HUES48 (cell line): ENCODE data around the gene ATAD3B.
"Not testable (repeated sequence)": the region's sequence is repeated elsewhere in the genome, so short reads cannot be mapped to it uniquely, and the experiment has no call there.

Source experiments
- H3K27ac ChIP-seq: one replicate; pipeline ENCODE4 v1.7.0; 2013; ENCODE audit warnings: low read depth, low read length, inconsistent platforms
- H3K27me3 ChIP-seq: 2 replicates; pipeline ENCODE4 v1.6.1; 2013; ENCODE audit warnings: mild to moderate bottlenecking, low read length; ENCODE audit not compliant: control insufficient read depth, insufficient read depth
- H3K36me3 ChIP-seq: 2 replicates; pipeline ENCODE4 v1.6.1; 2013; ENCODE audit warnings: low read length; ENCODE audit not compliant: control insufficient read depth, insufficient read depth
- H3K4me1 ChIP-seq: 2 replicates; pipeline ENCODE4 v1.6.1; 2013; ENCODE audit warnings: mild to moderate bottlenecking, low read length; ENCODE audit not compliant: control insufficient read depth, insufficient read depth
- H3K4me3 ChIP-seq: 2 replicates; pipeline ENCODE4 v1.5.1; 2013; ENCODE audit warnings: mild to moderate bottlenecking, low read depth, low read length
- H3K9ac ChIP-seq: 2 replicates; pipeline ENCODE4 v1.6.1; 2013; ENCODE audit warnings: mild to moderate bottlenecking, low read depth, low read length, moderate library complexity
- H3K9me3 ChIP-seq: 2 replicates; pipeline ENCODE4 v1.6.1; 2013; ENCODE audit warnings: low read length; ENCODE audit not compliant: control insufficient read depth, insufficient read depth

ATAD3B gene

DNA sequence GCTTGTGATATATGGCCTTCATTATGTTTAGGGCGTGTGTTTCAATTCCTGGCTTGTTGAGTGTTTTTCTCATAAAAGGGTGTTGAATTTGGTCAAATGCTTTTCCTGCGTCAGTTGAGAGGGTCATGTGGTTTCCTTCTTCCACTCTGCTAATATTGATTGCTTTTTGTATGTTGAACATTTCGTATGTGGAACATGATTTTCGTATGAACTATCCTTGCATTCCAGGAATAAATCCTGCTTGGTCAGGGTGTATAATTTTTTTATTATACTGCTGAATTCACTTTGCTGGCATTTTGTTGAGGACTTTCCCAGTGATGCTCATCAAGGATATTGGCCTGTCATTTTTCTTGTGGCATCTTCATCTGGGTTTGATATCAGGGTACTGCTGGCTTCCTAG is 35.7 kb downstream of the ATAD3B start:
- no peak overlapping the region for H3K27ac ChIP-seq
- no peaks in the 10 kb centered on the region for H3K4me1 ChIP-seq
- H3K9me3 ChIP-seq, result no peaks in the 10 kb centered on the region
- no peaks in the 10 kb centered on the region for H3K36me3 ChIP-seq
- no peak overlapping the region for H3K4me3 ChIP-seq
- no peak overlapping the region for H3K9ac ChIP-seq
- no peaks in the 10 kb centered on the region for H3K27me3 ChIP-seq

DNA sequence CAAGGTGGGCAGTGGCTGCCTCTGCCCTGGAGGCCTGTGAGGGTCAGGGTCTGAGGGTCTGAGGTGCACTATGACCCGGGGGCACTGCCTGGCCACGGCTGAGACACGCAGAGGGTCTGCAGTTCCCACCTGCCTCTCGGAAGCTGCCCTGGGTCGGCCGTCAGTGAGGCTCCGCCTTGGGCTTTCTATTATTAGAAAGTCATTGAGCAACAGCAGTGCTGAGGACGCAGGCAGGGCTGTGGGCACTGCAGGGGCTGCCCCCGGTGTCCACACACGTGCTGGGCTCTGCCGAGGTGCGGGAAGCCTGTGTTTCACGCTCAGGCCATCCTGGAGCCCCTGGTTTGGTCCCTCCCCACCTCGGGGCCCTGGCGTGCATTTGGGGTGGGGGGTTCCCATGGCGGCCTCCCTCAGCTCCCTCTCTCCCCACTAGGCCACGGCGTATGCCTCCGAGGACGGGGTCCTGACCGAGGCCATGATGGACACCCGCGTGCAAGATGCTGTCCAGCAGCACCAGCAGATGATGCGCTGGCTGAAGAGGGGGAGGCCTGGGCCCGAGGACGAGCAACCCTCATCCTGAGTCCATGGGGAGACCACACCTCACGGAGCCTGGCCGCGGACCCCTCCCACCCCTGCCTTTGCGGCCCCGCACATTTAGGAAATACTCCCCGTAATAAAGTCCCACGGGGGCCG is 37.4 kb downstream of the ATAD3B start:
- not testable (repeated sequence) for H3K36me3 ChIP-seq, H3K4me1 ChIP-seq, H3K4me3 ChIP-seq, H3K9me3 ChIP-seq, H3K9ac ChIP-seq, H3K27me3 ChIP-seq, H3K27ac ChIP-seq

DNA sequence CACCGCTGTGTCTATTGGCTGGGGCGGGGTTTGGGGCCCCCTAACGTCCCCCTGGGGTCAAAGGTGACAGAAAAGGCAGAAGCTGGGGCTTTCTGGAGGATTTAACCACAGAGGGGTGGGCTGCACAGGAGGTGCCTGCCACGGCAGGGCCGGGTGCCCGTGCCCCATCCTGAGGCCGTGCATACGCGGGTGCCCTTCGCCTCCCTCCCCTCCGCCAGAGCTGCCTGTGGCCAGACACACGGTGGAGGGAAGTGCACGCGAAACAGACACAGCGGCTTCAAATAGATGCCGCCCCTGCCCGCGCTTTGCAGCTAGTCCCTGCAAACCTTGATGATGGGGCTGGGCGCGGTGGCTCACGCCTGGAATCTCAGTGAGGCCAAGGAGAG is 37.9 kb downstream of the ATAD3B start:
- H3K9ac ChIP-seq, H3K27me3 ChIP-seq, H3K9me3 ChIP-seq, H3K36me3 ChIP-seq, H3K27ac ChIP-seq, H3K4me3 ChIP-seq, H3K4me1 ChIP-seq: not testable (repeated sequence)

DNA sequence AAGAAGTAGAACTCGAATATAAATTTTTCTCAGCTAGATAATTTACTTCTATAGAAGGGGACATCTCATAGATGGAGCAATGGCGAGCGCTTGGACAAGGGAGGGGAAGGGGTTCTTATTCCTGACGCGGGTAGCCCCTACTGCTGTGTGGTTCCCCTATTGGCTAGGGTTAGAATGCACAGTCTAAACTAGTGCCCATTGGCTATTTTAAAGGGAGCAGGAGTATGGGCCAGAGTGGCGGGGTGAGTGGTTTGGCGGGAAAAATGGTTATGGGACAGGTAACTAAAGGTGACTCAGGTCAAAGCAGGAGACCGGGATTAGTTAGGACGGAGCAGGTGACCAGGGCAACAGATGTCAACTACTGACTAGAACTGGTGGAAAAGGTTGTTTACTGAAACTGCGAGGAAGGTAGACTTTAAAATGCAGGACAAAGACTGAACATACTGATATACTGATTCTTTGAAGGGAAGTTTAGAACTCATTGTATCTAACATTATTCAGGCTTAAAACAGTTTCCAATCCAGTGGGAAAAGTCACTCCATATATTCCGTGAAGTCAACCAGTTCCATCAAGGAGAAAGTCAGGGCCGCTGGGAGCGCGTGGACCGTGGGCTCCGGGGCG is 39.5 kb downstream of the ATAD3B start:
- no peaks in the 10 kb centered on the region for H3K27me3 ChIP-seq
- no peaks in the 10 kb centered on the region for H3K9me3 ChIP-seq
- peaks cover 5% of the 10 kb centered on the region; the same call in 1 of the 2 replicates for H3K36me3 ChIP-seq
- H3K4me3 ChIP-seq, result peak overlapping the region; percentile 88
- H3K9ac ChIP-seq, result peak overlapping the region; percentile 90
- H3K4me1 ChIP-seq, result no peaks in the 10 kb centered on the region
- H3K27ac ChIP-seq, result peak overlapping the region; percentile 94

DNA sequence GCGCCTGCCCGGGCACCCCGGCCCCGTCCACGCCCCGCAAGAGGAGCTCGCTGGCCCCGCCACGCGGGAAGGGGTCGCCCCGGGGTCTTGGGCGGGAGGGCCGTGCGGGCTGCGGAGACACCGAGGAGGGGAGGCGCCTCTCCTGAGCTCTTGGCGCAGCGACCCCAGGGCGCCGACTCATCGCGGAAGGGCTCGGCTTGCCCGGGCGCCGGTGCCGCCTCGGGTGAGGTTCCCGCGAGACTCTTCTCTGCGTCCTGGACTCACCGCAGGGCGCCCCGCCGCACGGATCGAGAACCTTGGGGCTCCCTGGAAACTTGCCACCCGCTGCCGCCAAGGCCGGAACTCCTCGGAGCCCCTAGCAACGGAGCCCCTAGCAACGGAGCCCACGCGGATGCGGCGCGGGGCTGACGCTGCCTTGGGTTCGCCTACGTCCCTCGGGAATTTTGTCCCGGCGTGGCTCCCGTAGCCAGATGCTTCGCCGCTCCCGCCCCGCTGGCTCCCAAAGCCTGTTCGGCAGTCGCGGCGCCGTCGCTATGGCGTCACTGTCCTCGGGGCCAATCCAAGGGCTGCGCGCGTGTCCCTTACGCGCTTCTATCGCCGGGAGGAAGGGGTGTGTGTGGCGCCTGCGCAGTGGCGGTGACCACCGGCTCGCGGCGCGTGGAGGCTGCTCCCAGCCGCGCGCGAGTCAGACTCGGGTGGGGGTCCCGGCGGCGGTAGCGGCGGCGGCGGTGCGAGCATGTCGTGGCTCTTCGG is 40.1 kb downstream of the ATAD3B start, which contains the start of gene ATAD3A:
Gene ATAD3A (plus strand): TSS at position 630 of the 753 bp plus-strand sequence. CDS start 107 bp downstream, at position 737.
- H3K4me3 ChIP-seq, result peak within 1 kb of the TSS; percentile 88
- H3K36me3 ChIP-seq, result peaks cover 10% of the 10 kb centered on the region
- H3K4me1 ChIP-seq, result no peaks in the 10 kb centered on the region
- H3K9me3 ChIP-seq, result no peaks in the 10 kb centered on the region
- peak within 1 kb of the TSS; percentile 94 for H3K27ac ChIP-seq
- H3K27me3 ChIP-seq, result no peaks in the 10 kb centered on the region
- peak within 1 kb of the TSS; percentile 90 for H3K9ac ChIP-seq

DNA sequence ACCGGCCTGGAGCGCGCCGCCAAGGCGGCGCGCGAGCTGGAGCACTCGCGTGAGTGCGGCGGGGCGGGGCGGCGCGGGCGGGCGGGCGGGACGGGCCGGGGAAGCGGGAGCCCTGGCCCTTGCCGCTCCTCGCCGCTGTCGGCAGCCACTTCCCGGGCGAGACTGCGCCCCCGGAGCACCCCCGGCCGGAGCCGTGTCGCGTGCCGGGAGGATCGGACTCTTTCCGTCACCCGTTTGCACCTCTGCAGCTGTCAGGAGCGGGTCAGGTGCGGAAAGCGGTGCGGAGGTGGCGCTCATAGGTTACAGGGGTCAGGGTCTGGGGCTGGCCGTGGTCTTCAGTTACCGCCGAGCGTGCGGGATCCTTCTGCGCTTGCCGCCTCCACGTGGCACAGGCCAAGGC is 40.9 kb downstream of the ATAD3B start:
- H3K27me3 ChIP-seq, H3K9me3 ChIP-seq, H3K27ac ChIP-seq, H3K4me1 ChIP-seq, H3K9ac ChIP-seq: not testable (repeated sequence)
- H3K4me3 ChIP-seq, result peak overlapping the region; percentile 88
- peaks cover 13% of the 10 kb centered on the region for H3K36me3 ChIP-seq

DNA sequence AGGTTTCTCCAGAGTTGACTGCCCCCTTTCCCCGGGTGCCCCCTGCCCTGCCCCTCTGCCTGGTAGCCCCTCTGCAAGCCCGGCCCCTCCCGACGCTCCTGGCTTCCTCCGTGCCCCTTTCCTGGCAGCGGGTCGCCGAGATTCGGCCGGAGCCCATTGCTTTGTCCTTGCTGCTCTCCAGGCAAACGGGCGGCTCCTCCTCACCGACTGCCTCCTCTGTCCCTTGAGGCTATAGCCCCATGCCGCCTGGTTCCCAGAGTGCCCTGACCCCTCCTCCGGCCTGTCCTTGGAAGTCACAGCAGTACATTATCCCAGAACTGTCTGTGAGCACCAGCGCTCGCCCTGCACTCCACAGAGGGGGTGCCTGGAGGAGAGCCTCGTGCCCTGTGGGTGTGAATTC is 42.1 kb downstream of the ATAD3B start:
- not testable (repeated sequence) for H3K27ac ChIP-seq, H3K9ac ChIP-seq, H3K9me3 ChIP-seq, H3K4me3 ChIP-seq, H3K4me1 ChIP-seq, H3K27me3 ChIP-seq
- peaks cover 20% of the 10 kb centered on the region for H3K36me3 ChIP-seq

DNA sequence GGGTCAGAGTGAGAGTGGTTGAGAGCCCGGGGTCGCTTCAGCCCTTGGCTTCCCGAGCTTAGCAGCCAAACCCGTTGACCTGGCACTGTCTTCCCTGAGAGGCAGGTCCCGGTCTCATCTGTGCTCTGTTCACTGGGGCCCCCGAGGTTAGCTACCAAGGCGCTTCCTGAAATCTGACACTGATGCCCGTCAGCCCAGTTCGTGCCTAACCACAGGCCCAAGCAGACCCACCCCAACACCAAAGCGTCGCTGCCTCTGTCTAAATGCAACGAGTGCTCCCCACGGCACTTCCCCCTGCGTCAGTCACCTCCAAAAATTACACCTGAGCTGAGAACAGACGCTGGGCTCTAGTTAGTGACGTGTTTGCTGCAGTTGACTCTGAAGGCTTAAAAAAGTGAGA is 42.8 kb downstream of the ATAD3B start:
- not testable (repeated sequence) for H3K27me3 ChIP-seq, H3K27ac ChIP-seq, H3K9ac ChIP-seq, H3K4me3 ChIP-seq, H3K4me1 ChIP-seq, H3K9me3 ChIP-seq
- peaks cover 20% of the 10 kb centered on the region for H3K36me3 ChIP-seq

DNA sequence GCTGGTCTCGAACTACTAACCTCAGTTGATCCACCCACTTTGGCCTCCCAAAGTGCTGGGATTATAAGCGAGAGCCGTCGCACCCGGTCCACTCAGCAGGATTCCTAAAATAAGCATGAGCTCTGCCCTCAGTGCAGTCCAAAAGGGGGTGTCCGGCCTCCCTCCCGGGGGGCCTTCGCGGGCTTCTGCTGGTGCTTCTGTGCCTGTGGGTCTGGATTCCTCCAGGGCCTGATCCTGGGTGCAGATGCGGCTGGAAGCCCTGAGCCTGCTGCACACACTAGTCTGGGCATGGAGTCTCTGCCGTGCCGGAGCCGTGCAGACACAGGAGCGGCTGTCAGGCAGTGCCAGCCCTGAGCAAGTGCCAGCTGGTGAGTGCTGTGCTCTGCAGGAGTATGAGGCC is 45.4 kb downstream of the ATAD3B start:
- H3K9me3 ChIP-seq, H3K4me1 ChIP-seq, H3K27ac ChIP-seq, H3K27me3 ChIP-seq, H3K4me3 ChIP-seq, H3K9ac ChIP-seq: not testable (repeated sequence)
- H3K36me3 ChIP-seq, result peaks cover 36% of the 10 kb centered on the region

DNA sequence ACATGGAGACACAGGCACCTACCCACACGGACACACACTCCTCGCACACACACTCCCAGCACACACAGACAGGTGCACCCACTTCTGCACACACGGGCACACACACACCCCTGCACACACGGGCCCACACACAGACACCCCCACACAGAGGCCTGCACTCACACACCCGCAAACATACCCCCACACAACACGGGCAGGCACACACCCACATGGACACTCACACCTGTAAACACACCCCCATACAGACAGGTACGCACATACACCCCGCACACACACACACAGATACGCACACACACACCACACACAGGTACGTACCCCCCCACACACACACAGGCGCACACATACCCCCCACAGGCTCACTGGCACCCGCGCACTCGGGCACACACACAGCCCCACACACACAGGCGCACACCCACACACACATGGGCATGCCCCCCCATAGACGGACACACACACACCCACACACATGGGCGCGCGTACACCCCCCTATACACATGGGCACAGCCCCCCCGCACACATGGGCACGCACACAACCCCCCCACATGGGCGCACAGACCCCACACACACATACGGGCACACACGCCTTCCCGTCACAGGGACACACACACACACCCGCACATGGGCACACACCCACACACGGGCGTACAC is 46.5 kb downstream of the ATAD3B start:
- no peak overlapping the region for H3K27ac ChIP-seq
- H3K9ac ChIP-seq, result no peak overlapping the region
- H3K4me1 ChIP-seq, result no peaks in the 10 kb centered on the region
- peaks cover 38% of the 10 kb centered on the region for H3K36me3 ChIP-seq
- H3K27me3 ChIP-seq, result no peaks in the 10 kb centered on the region
- H3K4me3 ChIP-seq, result no peak overlapping the region
- H3K9me3 ChIP-seq, result no peaks in the 10 kb centered on the region

DNA sequence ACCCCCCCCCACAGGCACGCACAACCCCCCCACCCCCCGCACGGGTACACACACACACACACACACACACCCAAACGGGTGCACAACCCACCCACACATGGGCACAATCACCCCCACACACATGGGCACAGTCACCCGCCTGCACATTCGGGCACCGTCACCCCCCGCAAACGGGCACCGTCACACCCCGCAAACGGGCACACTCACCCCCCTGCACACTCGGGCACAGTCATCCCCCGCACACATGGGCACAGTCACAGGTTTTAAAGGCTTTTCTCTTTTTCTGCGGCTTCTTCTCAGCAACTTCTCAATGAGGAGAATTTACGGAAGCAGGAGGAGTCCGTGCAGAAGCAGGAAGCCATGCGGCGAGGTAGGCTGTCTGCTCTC is 47.0 kb downstream of the ATAD3B start:
- H3K36me3 ChIP-seq, result peaks cover 38% of the 10 kb centered on the region
- not testable (repeated sequence) for H3K27ac ChIP-seq, H3K27me3 ChIP-seq, H3K4me1 ChIP-seq, H3K9ac ChIP-seq, H3K9me3 ChIP-seq, H3K4me3 ChIP-seq
